C4-2B (cell line): Measurements from ENCODE around the gene PANK3.

Experiments
- ZFX ChIP-seq: fragments of 450-650 bp; IDR thresholded peaks from 2 replicates; pipeline ENCODE4 v1.6.1; 2017
- TF ChIP-seq, protein P1 (sequence below): fragments of 450-650 bp; conservative IDR thresholded peaks from 2 replicates; pipeline ENCODE4 v1.5.1; 2017; ENCODE audit warnings: mild to moderate bottlenecking

DNA sequence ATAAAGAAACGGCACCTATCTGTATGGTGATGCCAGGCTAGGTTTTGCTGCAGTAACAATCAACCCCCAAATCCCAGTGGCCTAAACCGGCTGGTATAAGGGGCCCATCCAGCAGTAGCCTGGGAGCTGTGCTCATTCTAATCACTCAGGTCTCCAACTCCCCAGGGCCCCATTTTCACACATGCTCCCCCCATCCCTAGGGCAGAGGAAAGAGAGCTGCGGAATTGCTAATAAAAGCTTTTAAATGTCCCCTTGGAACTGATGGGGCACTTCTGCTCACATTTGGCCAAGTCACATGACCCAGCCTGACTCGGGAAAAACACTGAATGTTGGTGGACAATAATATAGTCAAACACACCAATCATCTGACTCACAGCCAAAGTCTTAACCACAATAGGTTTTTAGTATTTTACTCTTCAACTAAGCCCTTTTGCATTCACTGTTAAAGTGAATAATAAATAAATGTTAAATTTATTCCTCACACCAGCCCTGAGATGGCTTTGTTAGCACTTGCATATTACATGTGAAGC is 48.5 kb downstream of the PANK3 start:
- TF ChIP-seq, protein P1, sequence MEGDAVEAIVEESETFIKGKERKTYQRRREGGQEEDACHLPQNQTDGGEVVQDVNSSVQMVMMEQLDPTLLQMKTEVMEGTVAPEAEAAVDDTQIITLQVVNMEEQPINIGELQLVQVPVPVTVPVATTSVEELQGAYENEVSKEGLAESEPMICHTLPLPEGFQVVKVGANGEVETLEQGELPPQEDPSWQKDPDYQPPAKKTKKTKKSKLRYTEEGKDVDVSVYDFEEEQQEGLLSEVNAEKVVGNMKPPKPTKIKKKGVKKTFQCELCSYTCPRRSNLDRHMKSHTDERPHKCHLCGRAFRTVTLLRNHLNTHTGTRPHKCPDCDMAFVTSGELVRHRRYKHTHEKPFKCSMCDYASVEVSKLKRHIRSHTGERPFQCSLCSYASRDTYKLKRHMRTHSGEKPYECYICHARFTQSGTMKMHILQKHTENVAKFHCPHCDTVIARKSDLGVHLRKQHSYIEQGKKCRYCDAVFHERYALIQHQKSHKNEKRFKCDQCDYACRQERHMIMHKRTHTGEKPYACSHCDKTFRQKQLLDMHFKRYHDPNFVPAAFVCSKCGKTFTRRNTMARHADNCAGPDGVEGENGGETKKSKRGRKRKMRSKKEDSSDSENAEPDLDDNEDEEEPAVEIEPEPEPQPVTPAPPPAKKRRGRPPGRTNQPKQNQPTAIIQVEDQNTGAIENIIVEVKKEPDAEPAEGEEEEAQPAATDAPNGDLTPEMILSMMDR: no peak
- no peak for TF ChIP-seq ZFX
